ENCODE measurements around the gene FLACC1. TPM values are rescaled to one million over a fixed set of nuclear protein-coding genes. Genes with fewer than 3 reads are reported as not detected.

Gene FLACC1
- total and polyA plus RNA-seq, 2 experiments from 2014 or later: 0.10 to 0.27 TPM

DNA sequence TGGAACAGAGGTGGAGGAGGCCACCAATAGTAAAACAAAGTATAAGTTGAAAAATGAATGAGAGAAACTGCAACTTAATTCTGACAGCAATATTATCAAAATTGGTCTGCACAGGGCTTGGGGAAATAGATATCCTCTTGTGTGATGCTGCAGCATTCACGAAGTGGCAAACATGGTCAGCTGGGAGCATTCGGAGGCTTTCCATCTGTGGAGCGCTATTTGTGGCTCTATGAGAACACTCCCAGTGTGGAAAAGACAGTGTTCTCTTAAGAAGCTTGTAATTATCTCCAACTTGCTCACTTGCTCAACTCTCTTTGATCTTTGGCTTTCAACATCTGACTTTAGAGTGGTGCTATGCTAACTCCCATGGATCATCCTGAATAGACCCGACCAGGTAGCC lies 3.1 kb upstream of the FLACC1 start:
- no peak for ATAC-seq
- no peaks in the 10 kb centered on the region for H3K79me2 ChIP-seq (replicated peaks; ENCODE audit: insufficient read depth)
- Mint-ChIP-seq H3K27ac (no peak overlapping the region), H3K4me3 (no peak overlapping the region), H3K27me3 (ENCODE audit: insufficient read depth, low read depth, poor library complexity) (no peaks in the 10 kb centered on the region), H3K4me1 (peaks cover 2% of the 10 kb centered on the region; the same call in 1 of the 3 replicates), H3K9me3 (peaks cover 10% of the 10 kb centered on the region; the same call in 1 of the 3 replicates), H3K36me3 (ENCODE audit: low read depth) (peaks cover 12% of the 10 kb centered on the region; the same call in 2 of the 3 replicates)
- no peaks in the 10 kb centered on the region for H3K36me3 ChIP-seq (ENCODE audit: insufficient read depth)
- no peaks in the 10 kb centered on the region for H3K9me2 ChIP-seq (ENCODE audit: insufficient read depth)
- H3K27ac ChIP-seq (ENCODE audit: low read depth): no peak overlapping the region
- H3K4me2 ChIP-seq: no peak overlapping the region
- H4K20me1 ChIP-seq (replicated peaks; ENCODE audit: insufficient read depth): no peaks in the 10 kb centered on the region
- no peak overlapping the region for H2AFZ ChIP-seq
- no peaks in the 10 kb centered on the region for H3K4me1 ChIP-seq (ENCODE audit: insufficient read depth)
- no peak for TF ChIP-seq JUNB (IDR thresholded peaks at IDR 0.05; ENCODE audit: unreplicated experiment)
- TF ChIP-seq CREB1 (CRISPR knock-in tag; IDR thresholded peaks at IDR 0.05; ENCODE audit: low read depth): no peak
- TF ChIP-seq ZNF331 (CRISPR knock-in tag; IDR thresholded peaks at IDR 0.05; ENCODE audit: low read depth): no peak
- TF ChIP-seq, protein P1, sequence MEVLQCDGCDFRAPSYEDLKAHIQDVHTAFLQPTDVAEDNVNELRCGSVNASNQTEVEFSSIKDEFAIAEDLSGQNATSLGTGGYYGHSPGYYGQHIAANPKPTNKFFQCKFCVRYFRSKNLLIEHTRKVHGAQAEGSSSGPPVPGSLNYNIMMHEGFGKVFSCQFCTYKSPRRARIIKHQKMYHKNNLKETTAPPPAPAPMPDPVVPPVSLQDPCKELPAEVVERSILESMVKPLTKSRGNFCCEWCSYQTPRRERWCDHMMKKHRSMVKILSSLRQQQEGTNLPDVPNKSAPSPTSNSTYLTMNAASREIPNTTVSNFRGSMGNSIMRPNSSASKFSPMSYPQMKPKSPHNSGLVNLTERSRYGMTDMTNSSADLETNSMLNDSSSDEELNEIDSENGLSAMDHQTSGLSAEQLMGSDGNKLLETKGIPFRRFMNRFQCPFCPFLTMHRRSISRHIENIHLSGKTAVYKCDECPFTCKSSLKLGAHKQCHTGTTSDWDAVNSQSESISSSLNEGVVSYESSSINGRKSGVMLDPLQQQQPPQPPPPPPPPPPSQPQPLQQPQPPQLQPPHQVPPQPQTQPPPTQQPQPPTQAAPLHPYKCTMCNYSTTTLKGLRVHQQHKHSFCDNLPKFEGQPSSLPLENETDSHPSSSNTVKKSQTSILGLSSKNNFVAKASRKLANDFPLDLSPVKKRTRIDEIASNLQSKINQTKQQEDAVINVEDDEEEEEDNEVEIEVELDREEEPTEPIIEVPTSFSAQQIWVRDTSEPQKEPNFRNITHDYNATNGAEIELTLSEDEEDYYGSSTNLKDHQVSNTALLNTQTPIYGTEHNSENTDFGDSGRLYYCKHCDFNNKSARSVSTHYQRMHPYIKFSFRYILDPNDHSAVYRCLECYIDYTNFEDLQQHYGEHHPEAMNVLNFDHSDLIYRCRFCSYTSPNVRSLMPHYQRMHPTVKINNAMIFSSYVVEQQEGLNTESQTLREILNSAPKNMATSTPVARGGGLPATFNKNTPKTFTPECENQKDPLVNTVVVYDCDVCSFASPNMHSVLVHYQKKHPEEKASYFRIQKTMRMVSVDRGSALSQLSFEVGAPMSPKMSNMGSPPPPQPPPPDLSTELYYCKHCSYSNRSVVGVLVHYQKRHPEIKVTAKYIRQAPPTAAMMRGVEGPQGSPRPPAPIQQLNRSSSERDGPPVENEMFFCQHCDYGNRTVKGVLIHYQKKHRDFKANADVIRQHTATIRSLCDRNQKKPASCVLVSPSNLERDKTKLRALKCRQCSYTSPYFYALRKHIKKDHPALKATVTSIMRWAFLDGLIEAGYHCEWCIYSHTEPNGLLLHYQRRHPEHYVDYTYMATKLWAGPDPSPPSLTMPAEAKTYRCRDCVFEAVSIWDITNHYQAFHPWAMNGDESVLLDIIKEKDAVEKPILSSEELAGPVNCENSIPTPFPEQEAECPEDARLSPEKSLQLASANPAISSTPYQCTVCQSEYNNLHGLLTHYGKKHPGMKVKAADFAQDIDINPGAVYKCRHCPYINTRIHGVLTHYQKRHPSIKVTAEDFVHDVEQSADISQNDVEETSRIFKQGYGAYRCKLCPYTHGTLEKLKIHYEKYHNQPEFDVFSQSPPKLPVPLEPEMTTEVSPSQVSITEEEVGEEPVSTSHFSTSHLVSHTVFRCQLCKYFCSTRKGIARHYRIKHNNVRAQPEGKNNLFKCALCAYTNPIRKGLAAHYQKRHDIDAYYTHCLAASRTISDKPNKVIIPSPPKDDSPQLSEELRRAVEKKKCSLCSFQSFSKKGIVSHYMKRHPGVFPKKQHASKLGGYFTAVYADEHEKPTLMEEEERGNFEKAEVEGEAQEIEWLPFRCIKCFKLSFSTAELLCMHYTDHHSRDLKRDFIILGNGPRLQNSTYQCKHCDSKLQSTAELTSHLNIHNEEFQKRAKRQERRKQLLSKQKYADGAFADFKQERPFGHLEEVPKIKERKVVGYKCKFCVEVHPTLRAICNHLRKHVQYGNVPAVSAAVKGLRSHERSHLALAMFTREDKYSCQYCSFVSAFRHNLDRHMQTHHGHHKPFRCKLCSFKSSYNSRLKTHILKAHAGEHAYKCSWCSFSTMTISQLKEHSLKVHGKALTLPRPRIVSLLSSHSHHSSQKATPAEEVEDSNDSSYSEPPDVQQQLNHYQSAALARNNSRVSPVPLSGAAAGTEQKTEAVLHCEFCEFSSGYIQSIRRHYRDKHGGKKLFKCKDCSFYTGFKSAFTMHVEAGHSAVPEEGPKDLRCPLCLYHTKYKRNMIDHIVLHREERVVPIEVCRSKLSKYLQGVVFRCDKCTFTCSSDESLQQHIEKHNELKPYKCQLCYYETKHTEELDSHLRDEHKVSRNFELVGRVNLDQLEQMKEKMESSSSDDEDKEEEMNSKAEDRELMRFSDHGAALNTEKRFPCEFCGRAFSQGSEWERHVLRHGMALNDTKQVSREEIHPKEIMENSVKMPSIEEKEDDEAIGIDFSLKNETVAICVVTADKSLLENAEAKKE (CRISPR knock-in tag; IDR thresholded peaks at IDR 0.05): no peak
- TF ChIP-seq, protein P2, sequence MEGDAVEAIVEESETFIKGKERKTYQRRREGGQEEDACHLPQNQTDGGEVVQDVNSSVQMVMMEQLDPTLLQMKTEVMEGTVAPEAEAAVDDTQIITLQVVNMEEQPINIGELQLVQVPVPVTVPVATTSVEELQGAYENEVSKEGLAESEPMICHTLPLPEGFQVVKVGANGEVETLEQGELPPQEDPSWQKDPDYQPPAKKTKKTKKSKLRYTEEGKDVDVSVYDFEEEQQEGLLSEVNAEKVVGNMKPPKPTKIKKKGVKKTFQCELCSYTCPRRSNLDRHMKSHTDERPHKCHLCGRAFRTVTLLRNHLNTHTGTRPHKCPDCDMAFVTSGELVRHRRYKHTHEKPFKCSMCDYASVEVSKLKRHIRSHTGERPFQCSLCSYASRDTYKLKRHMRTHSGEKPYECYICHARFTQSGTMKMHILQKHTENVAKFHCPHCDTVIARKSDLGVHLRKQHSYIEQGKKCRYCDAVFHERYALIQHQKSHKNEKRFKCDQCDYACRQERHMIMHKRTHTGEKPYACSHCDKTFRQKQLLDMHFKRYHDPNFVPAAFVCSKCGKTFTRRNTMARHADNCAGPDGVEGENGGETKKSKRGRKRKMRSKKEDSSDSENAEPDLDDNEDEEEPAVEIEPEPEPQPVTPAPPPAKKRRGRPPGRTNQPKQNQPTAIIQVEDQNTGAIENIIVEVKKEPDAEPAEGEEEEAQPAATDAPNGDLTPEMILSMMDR (conservative IDR thresholded peaks at IDR 0.05; ENCODE audit: low read depth in 2 of 2): no peak
- TF ChIP-seq, protein P3, sequence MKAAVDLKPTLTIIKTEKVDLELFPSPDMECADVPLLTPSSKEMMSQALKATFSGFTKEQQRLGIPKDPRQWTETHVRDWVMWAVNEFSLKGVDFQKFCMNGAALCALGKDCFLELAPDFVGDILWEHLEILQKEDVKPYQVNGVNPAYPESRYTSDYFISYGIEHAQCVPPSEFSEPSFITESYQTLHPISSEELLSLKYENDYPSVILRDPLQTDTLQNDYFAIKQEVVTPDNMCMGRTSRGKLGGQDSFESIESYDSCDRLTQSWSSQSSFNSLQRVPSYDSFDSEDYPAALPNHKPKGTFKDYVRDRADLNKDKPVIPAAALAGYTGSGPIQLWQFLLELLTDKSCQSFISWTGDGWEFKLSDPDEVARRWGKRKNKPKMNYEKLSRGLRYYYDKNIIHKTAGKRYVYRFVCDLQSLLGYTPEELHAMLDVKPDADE (IDR thresholded peaks at IDR 0.05): no peak
- TF ChIP-seq EZH2phosphoT487 (IDR thresholded peaks at IDR 0.05; ENCODE audit: unreplicated experiment): no peak
- TF ChIP-seq EZH2 (IDR thresholded peaks at IDR 0.05; ENCODE audit: low read depth, unreplicated experiment): no peak
- TF ChIP-seq ZNF114 (CRISPR knock-in tag; IDR thresholded peaks at IDR 0.05): no peak
- no peak for TF ChIP-seq NANOG (IDR thresholded peaks at IDR 0.05; ENCODE audit: borderline replicate concordance)
- no peak for TF ChIP-seq STAT1 (IDR thresholded peaks at IDR 0.05; ENCODE audit: unreplicated experiment)
- no peak for TF ChIP-seq POLR2AphosphoS5 (IDR thresholded peaks at IDR 0.05; ENCODE audit: low read depth)
- TF ChIP-seq, protein P4, sequence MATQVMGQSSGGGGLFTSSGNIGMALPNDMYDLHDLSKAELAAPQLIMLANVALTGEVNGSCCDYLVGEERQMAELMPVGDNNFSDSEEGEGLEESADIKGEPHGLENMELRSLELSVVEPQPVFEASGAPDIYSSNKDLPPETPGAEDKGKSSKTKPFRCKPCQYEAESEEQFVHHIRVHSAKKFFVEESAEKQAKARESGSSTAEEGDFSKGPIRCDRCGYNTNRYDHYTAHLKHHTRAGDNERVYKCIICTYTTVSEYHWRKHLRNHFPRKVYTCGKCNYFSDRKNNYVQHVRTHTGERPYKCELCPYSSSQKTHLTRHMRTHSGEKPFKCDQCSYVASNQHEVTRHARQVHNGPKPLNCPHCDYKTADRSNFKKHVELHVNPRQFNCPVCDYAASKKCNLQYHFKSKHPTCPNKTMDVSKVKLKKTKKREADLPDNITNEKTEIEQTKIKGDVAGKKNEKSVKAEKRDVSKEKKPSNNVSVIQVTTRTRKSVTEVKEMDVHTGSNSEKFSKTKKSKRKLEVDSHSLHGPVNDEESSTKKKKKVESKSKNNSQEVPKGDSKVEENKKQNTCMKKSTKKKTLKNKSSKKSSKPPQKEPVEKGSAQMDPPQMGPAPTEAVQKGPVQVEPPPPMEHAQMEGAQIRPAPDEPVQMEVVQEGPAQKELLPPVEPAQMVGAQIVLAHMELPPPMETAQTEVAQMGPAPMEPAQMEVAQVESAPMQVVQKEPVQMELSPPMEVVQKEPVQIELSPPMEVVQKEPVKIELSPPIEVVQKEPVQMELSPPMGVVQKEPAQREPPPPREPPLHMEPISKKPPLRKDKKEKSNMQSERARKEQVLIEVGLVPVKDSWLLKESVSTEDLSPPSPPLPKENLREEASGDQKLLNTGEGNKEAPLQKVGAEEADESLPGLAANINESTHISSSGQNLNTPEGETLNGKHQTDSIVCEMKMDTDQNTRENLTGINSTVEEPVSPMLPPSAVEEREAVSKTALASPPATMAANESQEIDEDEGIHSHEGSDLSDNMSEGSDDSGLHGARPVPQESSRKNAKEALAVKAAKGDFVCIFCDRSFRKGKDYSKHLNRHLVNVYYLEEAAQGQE (IDR thresholded peaks at IDR 0.05; ENCODE audit: unreplicated experiment): no peak
- H3K27me3 ChIP-seq (ENCODE audit: insufficient read depth): no peaks in the 10 kb centered on the region
- DNase-seq (ENCODE audit: low spot score): no peak
- no peak overlapping the region for H3K4me3 ChIP-seq
- no peaks in the 10 kb centered on the region for H3F3A ChIP-seq (replicated peaks; ENCODE audit: low read depth)
